Transverse colon (tissue), 4 donors: ENCODE measurements around the gene MT1B. TPM values are rescaled to one million over a fixed set of nuclear protein-coding genes. Genes with fewer than 3 reads are reported as not detected.

ENCODE experiments used
- DNase-seq: peaks from one replicate; pipeline ENCODE4 v3.0.0-alpha.2; 2019
- H3K27ac ChIP-seq, 4 donors: fragments of 200-600 bp; sonication (generic); 2 replicates each; pipeline ENCODE4 v1.5.1; 2016 to 2018; ENCODE audit warnings: inconsistent platforms in 4 of 4
- H3K27me3 ChIP-seq: fragments of 200-600 bp; sonication (generic); 2 replicates; pipeline ENCODE4 v1.5.1; 2017; ENCODE audit warnings: inconsistent platforms
- H3K36me3 ChIP-seq, 4 donors: fragments of 200-600 bp; sonication (generic); 2 replicates each; pipeline ENCODE4 v1.5.1; 2017 to 2019; ENCODE audit warnings: inconsistent platforms in 4 of 4
- H3K4me1 ChIP-seq, 4 donors: fragments of 200-600 bp; sonication (generic); 2 replicates each; pipeline ENCODE4 v1.5.1; 2017 to 2020; ENCODE audit warnings: inconsistent platforms in 4 of 4
- H3K4me3 ChIP-seq, 4 donors: fragments of 200-600 bp; sonication (generic); 1 replicate in 1 of 4; 2 replicates in 3 of 4; pipeline versions ENCODE4 v1.5.1 to v1.6.1; 2017 to 2019; ENCODE audit warnings: inconsistent platforms in 4 of 4
- H3K9me3 ChIP-seq, 2 donors: fragments of 200-600 bp; sonication (generic); 2 replicates each; pipeline ENCODE4 v1.5.1; 2017 to 2019; ENCODE audit warnings: inconsistent platforms in 2 of 2
- EP300 ChIP-seq: sonication (generic); formaldehyde crosslinking; IDR thresholded peaks from one replicate; pipeline ENCODE4 v1.6.1; 2017; ENCODE audit warnings: antibody characterized with exemption, low read depth
- POLR2A ChIP-seq: fragments of 450-650 bp; IDR thresholded peaks from one replicate; pipeline ENCODE4 v1.6.1; 2016; ENCODE audit warnings: antibody characterized with exemption, mild to moderate bottlenecking, moderate library complexity
- POLR2AphosphoS5 ChIP-seq, 3 donors: sonication (generic); formaldehyde crosslinking; IDR thresholded peaks; one replicate each; pipeline ENCODE4 v1.6.1; 2016; ENCODE audit warnings: antibody characterized with exemption in 3 of 3
- WGBS, 2 donors: methylation state at CpG; one replicate each; pipeline ENCODE4 v1.1.5; 2018; ENCODE audit warnings: low coverage in 1 of 2; 5-methylcytosine and 5-hydroxymethylcytosine counted together
- in situ Hi-C, 4 donors: fragments of 200-750 bp; cut with MboI; loops; one replicate each; pipeline versions ENCODE4 v1.15.0 to v1.15.1; 2017; ENCODE audit warnings: low sequenced_read_pairs in 3 of 4, low pct_ligation_motif_present in 1 of 4, low pct_unique_long_range_greater_than_20kb in 1 of 4
- intact Hi-C: fragments of 100-400 bp; cut with DNase I; formaldehyde crosslinking; loops from one replicate; pipeline ENCODE4 v1.15.1; 2023; ENCODE audit warnings: low total_unique reads
- total RNA-seq, 4 donors: library from RNA; depleted of rRNA; stranded (reverse); fragments of >200 nt; gene quantifications; one replicate each; pipeline ENCODE4 v1.1.0, GENCODE V29; 2016
- TF ChIP-seq, protein P1 (sequence below), 5 experiments: fragments of 200-600 bp in 3 of 5; fragments of 450-650 bp in 2 of 5; sonication (generic) in 3 of 5; IDR thresholded peaks; 1 replicate in 2 of 5; 2 replicates in 3 of 5; pipeline ENCODE4 v1.5.1; 2016 to 2017; ENCODE audit warnings: antibody characterized with exemption in 5 of 5, inconsistent platforms in 3 of 5, mild to moderate bottlenecking in 2 of 5, moderate library complexity in 1 of 5

MT1B gene
- total RNA-seq, 4 donors from 2014 or later: not detected

DNA sequence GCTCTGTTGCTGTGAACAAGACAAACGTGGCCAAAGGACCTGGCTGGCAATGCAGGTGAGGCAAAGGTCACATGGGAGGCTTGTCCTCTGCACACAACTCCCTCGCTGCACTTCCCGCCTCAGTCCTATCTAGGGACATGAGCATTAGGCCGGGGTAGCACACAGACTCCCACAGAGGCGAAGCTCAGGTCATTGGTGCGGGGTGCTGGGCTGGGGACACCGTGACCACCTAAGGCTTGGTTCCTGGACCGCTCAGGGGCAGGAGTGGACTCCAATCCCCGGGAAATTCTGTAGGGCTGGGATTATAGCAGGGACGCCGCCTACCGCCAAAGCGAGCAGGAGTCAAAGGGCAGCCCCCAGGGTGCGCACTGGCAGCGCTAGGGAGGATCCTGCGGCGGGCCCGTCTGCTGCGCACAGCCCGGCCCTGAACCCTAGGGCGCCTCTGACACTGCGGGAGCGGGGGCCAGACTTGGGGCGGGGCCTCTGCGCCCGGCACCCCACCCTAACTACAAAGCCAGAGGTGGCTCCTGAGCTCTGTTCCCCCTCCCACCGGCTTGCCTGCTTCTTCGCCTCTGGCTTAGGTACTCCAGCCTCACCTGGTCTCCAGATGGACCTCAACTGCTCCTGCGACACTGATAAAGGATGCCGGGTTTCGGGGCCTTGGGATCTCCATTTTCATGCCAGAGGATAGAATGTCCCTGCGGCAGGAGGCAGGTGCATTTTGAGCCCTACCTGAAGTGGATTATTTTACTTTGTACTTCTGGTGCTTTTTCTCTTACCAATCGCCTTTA is 3.9 kb upstream of the MT1B start:
- intact Hi-C loops: no loop called here
- no peaks in the 10 kb centered on the region for H3K36me3 ChIP-seq
- in situ Hi-C loops: no loop called here
- 27 to 46% methylated on average over 4 to 27 of the region's 33 CpGs for whole genome bisulfite sequencing, 2 donors
- H3K4me1 ChIP-seq: peaks cover 5 to 25% (median 16%) of the 10 kb centered on the region in 4 donors
- no peaks in the 10 kb centered on the region for H3K9me3 ChIP-seq
- no peak overlapping the region for H3K27ac ChIP-seq
- peaks cover 51% of the 10 kb centered on the region for H3K27me3 ChIP-seq
- TF ChIP-seq EP300: no peak
- TF ChIP-seq, protein P1, sequence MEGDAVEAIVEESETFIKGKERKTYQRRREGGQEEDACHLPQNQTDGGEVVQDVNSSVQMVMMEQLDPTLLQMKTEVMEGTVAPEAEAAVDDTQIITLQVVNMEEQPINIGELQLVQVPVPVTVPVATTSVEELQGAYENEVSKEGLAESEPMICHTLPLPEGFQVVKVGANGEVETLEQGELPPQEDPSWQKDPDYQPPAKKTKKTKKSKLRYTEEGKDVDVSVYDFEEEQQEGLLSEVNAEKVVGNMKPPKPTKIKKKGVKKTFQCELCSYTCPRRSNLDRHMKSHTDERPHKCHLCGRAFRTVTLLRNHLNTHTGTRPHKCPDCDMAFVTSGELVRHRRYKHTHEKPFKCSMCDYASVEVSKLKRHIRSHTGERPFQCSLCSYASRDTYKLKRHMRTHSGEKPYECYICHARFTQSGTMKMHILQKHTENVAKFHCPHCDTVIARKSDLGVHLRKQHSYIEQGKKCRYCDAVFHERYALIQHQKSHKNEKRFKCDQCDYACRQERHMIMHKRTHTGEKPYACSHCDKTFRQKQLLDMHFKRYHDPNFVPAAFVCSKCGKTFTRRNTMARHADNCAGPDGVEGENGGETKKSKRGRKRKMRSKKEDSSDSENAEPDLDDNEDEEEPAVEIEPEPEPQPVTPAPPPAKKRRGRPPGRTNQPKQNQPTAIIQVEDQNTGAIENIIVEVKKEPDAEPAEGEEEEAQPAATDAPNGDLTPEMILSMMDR (IDR thresholded peaks at IDR 0.05): peak in 1 of 5 experiments; percentile 11
- H3K4me3 ChIP-seq: no peak overlapping the region
- DNase-seq: peak; percentile 55

- TF ChIP-seq POLR2AphosphoS5 (IDR thresholded peaks at IDR 0.05): no peak
- TF ChIP-seq, protein P1 (IDR thresholded peaks at IDR 0.05): no peak
- TF ChIP-seq POLR2A: no peak
- TF ChIP-seq EP300: no peak
- Histone ChIP-seq H3K4me3 (no peak overlapping the region), H3K9me3 (no peaks in the 10 kb centered on the region), H3K4me1 (peaks cover 0 to 11% (median 5%) of the 10 kb centered on the region in 4 donors), H3K27me3 (peaks cover 41% of the 10 kb centered on the region), H3K27ac (no peak overlapping the region), H3K36me3 (no peaks in the 10 kb centered on the region)
- WGBS, 2 donors: 95 to 100% methylated on average over 2 of the region's 2 CpGs
- intact Hi-C loops: no loop called here
- DNase-seq: no peak
- in situ Hi-C loops: no loop called here
These were observed 2.4 kb upstream of the MT1B start for GRCh38 chr16:56649271-56649670.

- peaks cover 35% of the 10 kb centered on the region for H3K27me3 ChIP-seq
- H3K36me3 ChIP-seq: no peaks in the 10 kb centered on the region
- peaks cover 0 to 10% (median 5%) of the 10 kb centered on the region in 4 donors for H3K4me1 ChIP-seq
- in situ Hi-C loops (no loop called here), intact Hi-C loops (no loop called here)
- TF ChIP-seq POLR2AphosphoS5 (IDR thresholded peaks at IDR 0.05): no peak
- TF ChIP-seq, protein P1 (IDR thresholded peaks at IDR 0.05): no peak
- no peak for TF ChIP-seq POLR2A
- WGBS, 2 donors: 45 to 59% methylated on average over 3 of the region's 3 CpGs
- no peak overlapping the region for H3K27ac ChIP-seq
- no peak for DNase-seq
- H3K9me3 ChIP-seq: no peaks in the 10 kb centered on the region
- no peak overlapping the region for H3K4me3 ChIP-seq
These were observed 1.9 kb upstream of the MT1B start for GRCh38 chr16:56649820-56650219.

DNA sequence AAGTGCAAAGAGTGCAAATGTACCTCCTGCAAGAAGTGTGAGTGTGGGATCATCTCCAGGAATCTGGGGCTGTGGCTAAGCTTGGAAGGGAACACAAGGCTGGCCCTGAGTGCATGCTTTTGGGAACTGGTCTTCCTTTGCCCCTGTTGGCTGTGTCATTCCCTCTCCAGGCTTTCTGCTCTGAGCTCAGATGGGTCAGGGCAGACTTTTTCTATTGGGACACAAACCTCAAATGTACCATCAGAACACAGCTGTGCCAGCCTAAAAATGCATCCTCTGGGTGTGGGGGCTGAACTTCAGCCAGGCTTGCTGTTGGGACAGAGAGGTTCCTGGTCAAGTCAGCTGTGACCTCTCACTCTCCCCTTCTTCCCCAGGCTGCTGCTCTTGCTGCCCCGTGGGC is 914 bp downstream of the MT1B start:
- no peaks in the 10 kb centered on the region for H3K9me3 ChIP-seq
- intact Hi-C loops: no loop called here
- no peak overlapping the region for H3K4me3 ChIP-seq
- H3K27ac ChIP-seq: no peak overlapping the region
- H3K27me3 ChIP-seq: peaks cover 19% of the 10 kb centered on the region
- 67% methylated on average over 1 of the region's 1 CpG; no CpG with 5 or more reads in 1 of the 2 donors for WGBS, 2 donors
- H3K36me3 ChIP-seq: no peaks in the 10 kb centered on the region
- in situ Hi-C loops: no loop called here
- DNase-seq: no peak
- H3K4me1 ChIP-seq: peaks cover 0 to 9% (median 6%) of the 10 kb centered on the region in 4 donors
- TF ChIP-seq POLR2A (no peak), POLR2AphosphoS5 (IDR thresholded peaks at IDR 0.05) (no peak), EP300 (no peak)
- TF ChIP-seq, protein P1 (IDR thresholded peaks at IDR 0.05): no peak
